RWPE1 (cell line): ENCODE results near the gene CSF2.

ENCODE experiments used
- CTCF ChIA-PET: fragments of 350-600 bp; sonication (Branson Sonifier 250); formaldehyde crosslinking; extraction: SDS; loops from one replicate; lab custom pipeline; 2021; lab: Yijun Ruan, JAX
- POLR2A ChIA-PET: fragments of 400-600 bp; formaldehyde crosslinking; extraction: SDS; loops from one replicate; lab custom pipeline; 2020; ENCODE audit warnings: antibody characterized with exemption; ENCODE audit not compliant: low non-redundant PET; lab: Yijun Ruan, JAX
- DNase-seq: peaks from one replicate; pipeline ENCODE4 v3.0.0; 2012; ENCODE audit warnings: low spot score
- H3K27ac ChIP-seq: fragments of 450-650 bp; 2 replicates; pipeline ENCODE4 v1.5.1; 2017
- TF ChIP-seq, protein P1 (sequence below): fragments of 450-650 bp; conservative IDR thresholded peaks from 2 replicates; pipeline ENCODE4 v1.5.1; 2017; ENCODE audit warnings: low read depth, mild to moderate bottlenecking

CSF2 gene

DNA sequence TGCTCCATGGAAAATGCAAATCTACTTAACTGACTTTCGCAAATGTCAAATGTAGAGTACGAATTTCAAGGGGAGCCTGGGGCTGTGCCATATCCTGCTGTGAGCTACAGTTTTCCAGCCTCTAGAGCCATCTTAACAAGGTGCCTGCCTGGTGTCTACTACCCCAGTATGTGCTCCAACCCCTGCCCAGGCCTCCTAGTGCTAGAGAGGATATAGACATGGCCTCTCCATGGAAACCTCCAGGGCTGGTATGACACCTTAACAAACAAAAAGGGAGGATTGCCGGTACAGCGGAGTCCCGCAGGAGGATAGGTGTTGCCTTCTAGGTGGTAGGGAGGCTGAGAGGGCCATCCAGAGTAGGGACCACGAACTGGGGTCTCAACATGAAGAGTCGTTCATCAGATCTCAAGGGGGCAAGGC, 26.7 kb upstream of the CSF2 start:
- no peak for DNase-seq
- no peak overlapping the region for H3K27ac ChIP-seq
- POLR2A ChIA-PET: no interaction called here
- TF ChIP-seq, protein P1, sequence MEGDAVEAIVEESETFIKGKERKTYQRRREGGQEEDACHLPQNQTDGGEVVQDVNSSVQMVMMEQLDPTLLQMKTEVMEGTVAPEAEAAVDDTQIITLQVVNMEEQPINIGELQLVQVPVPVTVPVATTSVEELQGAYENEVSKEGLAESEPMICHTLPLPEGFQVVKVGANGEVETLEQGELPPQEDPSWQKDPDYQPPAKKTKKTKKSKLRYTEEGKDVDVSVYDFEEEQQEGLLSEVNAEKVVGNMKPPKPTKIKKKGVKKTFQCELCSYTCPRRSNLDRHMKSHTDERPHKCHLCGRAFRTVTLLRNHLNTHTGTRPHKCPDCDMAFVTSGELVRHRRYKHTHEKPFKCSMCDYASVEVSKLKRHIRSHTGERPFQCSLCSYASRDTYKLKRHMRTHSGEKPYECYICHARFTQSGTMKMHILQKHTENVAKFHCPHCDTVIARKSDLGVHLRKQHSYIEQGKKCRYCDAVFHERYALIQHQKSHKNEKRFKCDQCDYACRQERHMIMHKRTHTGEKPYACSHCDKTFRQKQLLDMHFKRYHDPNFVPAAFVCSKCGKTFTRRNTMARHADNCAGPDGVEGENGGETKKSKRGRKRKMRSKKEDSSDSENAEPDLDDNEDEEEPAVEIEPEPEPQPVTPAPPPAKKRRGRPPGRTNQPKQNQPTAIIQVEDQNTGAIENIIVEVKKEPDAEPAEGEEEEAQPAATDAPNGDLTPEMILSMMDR: no peak
- CTCF ChIA-PET: interaction anchor here (0.5 to 0.7 kb wide), 2 partner anchors 18 to 1140 kb away, joined by 3 read pairs; no protein-coding TSS in a partner anchor

- no peak for DNase-seq
- H3K27ac ChIP-seq: no peak overlapping the region
- ChIA-PET CTCF (interaction anchor here (0.6 kb wide), 1 partner anchor 20 kb away, joined by 4 read pairs; no protein-coding TSS in a partner anchor), POLR2A (no interaction called here)
- TF ChIP-seq, protein P1: no peak
These were observed 24.5 kb upstream of the CSF2 start for GRCh38 chr5:132049093-132049492.

- CTCF ChIA-PET: interaction anchor here (0.6 kb wide), 1 partner anchor 20 kb away, joined by 4 read pairs; no protein-coding TSS in a partner anchor
- DNase-seq: no peak
- TF ChIP-seq, protein P1: no peak
- POLR2A ChIA-PET: no interaction called here
- no peak overlapping the region for H3K27ac ChIP-seq
These were observed 24.0 kb upstream of the CSF2 start for GRCh38 chr5:132049559-132049958.

- ChIA-PET POLR2A (no interaction called here), CTCF (interaction anchor here (0.5 kb wide), 2 partner anchors 451 to 1201 kb away, joined by 3 read pairs; no protein-coding TSS in a partner anchor)
- TF ChIP-seq, protein P1: no peak
- DNase-seq: no peak
- no peak overlapping the region for H3K27ac ChIP-seq
These were observed 23.5 kb upstream of the CSF2 start for GRCh38 chr5:132050136-132050535.

DNA sequence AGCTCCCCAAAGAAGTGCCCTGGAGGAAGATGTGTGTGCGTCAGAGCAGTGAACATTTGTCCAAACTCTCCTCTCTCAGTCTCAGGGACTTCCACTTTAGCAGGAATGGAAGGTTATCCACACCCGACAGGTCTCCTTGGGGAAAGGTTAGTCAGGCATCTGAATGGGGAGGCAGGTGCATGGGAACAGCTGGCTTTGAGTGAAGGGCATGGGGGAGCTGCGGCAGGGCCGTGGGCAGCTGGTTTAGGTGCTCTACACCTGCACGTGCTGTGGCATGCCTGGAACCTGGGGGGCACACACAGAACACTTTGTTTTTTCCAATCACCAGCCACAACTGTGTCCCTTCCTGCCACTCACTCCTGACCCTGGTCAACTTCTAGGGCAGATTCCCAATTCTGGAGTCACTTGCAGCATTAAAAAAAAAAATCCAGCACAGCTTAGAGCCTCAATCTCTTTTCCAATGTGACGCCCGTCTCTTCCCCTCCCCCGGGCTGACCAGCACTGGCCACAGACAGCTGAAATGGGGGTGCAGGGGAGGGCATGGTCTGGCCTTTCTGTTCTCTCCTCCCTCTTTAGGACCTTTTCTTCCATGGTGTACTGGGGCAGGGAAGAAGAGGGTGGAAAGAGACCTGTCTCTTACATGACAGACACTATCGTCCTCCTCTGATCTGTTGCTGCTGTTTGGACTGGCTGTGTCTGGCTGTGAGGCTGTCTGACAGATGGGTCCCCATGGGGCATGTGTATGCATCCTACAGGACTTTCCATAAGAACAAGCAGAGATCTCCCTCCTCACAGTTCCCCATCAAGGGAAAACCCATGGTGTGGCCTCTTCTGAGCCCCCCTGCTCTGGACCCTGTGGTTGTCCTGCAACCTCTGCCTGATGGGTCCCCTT, 22.7 kb upstream of the CSF2 start:
- TF ChIP-seq, protein P1: no peak
- ChIA-PET CTCF (interaction anchor here (0.5 kb wide), 1 partner anchor 1200 kb away, joined by 3 read pairs; no protein-coding TSS in a partner anchor), POLR2A (no interaction called here)
- H3K27ac ChIP-seq: no peak overlapping the region
- no peak for DNase-seq

- ChIA-PET POLR2A (no interaction called here), CTCF (interaction anchor here (0.8 kb wide), 1 partner anchor 10 kb away, joined by 5 read pairs; no protein-coding TSS in a partner anchor)
- TF ChIP-seq, protein P1: no peak
- no peak overlapping the region for H3K27ac ChIP-seq
- DNase-seq: no peak
These were observed 21.1 kb upstream of the CSF2 start for GRCh38 chr5:132052520-132052919.
